Spleen (tissue), 13 donors: ENCODE measurements around the gene MBD3L2B. TPM values are rescaled to one million over a fixed set of nuclear protein-coding genes. Genes with fewer than 3 reads are reported as not detected.
A peak's percentile ranks its signal among the peaks of the same experiment; 100 is the strongest.
"Not testable (repeated sequence)": the region's sequence is repeated elsewhere in the genome, so short reads cannot be mapped to it uniquely, and the experiment has no call there.

ENCODE experiments used
- DNase-seq: peaks from one replicate; pipeline ENCODE4 v3.0.0-alpha.2; 2020
- H3K27ac ChIP-seq, 8 donors: fragments of 200-600 bp; sonication (generic) in 7 of 8; 1 replicate in 4 of 8; 2 replicates in 4 of 8; pipeline versions ENCODE4 v1.5.0 to v1.8.0; 2016 to 2021; ENCODE audit warnings: inconsistent platforms in 4 of 8, mild to moderate bottlenecking in 4 of 8, moderate library complexity in 1 of 8
- H3K27me3 ChIP-seq, 7 donors: fragments of 200-600 bp; sonication (generic) in 6 of 7; replicated peaks in 1 of 7; 1 replicate in 4 of 7; 2 replicates in 3 of 7; pipeline versions ENCODE4 v1.5.0 to v1.8.0; 2016 to 2021; ENCODE audit warnings: inconsistent platforms in 3 of 7, mild to moderate bottlenecking in 1 of 7
- H3K36me3 ChIP-seq, 6 donors: fragments of 200-600 bp; sonication (generic) in 5 of 6; 1 replicate in 4 of 6; 2 replicates in 2 of 6; pipeline versions ENCODE4 v1.5.0 to v1.8.0; 2016 to 2021; ENCODE audit warnings: inconsistent platforms in 2 of 6
- H3K4me1 ChIP-seq, 6 donors: fragments of 200-600 bp; sonication (generic) in 5 of 6; 1 replicate in 3 of 6; 2 replicates in 3 of 6; pipeline versions ENCODE4 v1.5.0 to v1.8.0; 2016 to 2021; ENCODE audit warnings: inconsistent platforms in 3 of 6
- H3K4me3 ChIP-seq, 8 donors: fragments of 200-600 bp; sonication (generic) in 7 of 8; 1 replicate in 4 of 8; 2 replicates in 4 of 8; pipeline versions ENCODE4 v1.5.0 to v1.8.0; 2016 to 2021; ENCODE audit warnings: inconsistent platforms in 4 of 8, mild to moderate bottlenecking in 4 of 8, moderate library complexity in 2 of 8
- H3K9me3 ChIP-seq, 8 donors: fragments of 200-600 bp; sonication (generic) in 7 of 8; 1 replicate in 4 of 8; 2 replicates in 4 of 8; pipeline versions ENCODE4 v1.5.0 to v1.8.0; 2016 to 2021; ENCODE audit warnings: inconsistent platforms in 4 of 8
- CTCF ChIP-seq, 11 experiments: fragments of 200-600 bp in 7 of 11; fragments of 450-650 bp in 4 of 11; sonication (generic) in 4 of 11; IDR thresholded peaks in 8 of 11; conservative IDR thresholded peaks in 3 of 11; 1 replicate in 7 of 11; 2 replicates in 4 of 11; pipeline versions ENCODE4 v1.4.0 to v1.8.0; 2016 to 2021; ENCODE audit warnings: antibody characterized with exemption in 11 of 11, inconsistent platforms in 4 of 11, mild to moderate bottlenecking in 1 of 11
- POLR2A ChIP-seq, 3 donors: fragments of 450-650 bp; IDR thresholded peaks; one replicate each; pipeline ENCODE4 v1.5.1; 2017; ENCODE audit warnings: antibody characterized with exemption in 3 of 3, mild to moderate bottlenecking in 1 of 3
- POLR2AphosphoS5 ChIP-seq, 3 donors: sonication (generic); formaldehyde crosslinking; IDR thresholded peaks; one replicate each; pipeline ENCODE4 v1.5.1; 2017; ENCODE audit warnings: antibody characterized with exemption in 3 of 3
- WGBS, 5 donors: extraction: QIAGEN DNeasy Blood & Tissue Kit in 3 of 5; methylation state at CpG; one replicate each; pipeline versions ENCODE4 v1.1.5 to v1.1.7; 2013 to 2018; 5-methylcytosine and 5-hydroxymethylcytosine counted together
- intact Hi-C: fragments of 100-400 bp; cut with DNase I; formaldehyde crosslinking; loops from one replicate; pipeline ENCODE4 v1.15.0; 2023; ENCODE audit warnings: low total_unique reads
- long read RNA-seq, 2 donors: transcript quantifications; one replicate each; lab custom pipeline, GENCODE V29; 2026
- polyA plus RNA-seq, 3 donors: library from polyadenylated mRNA; stranded (reverse); fragments of 200-250 nt; gene quantifications; one replicate each; pipeline ENCODE4 v1.2.1, GENCODE V29; 2013
- total RNA-seq, 7 donors: library from RNA; depleted of rRNA in 3 of 7; stranded (reverse); fragments of >200 nt in 3 of 7; fragmentation: NEBNext Ultra II Directional in 4 of 7; extraction: Animal tissue kit (Norgen Biotek cat#: 25700) in 4 of 7; gene quantifications; one replicate each; pipeline versions ENCODE4 v1.1.0 to v1.2.1, GENCODE V29; 2016 to 2021
- donor health status: healthy with polysubstance abuse.
- donor health status: DM: no; HTN: no; CAD: no; lungs with moderate emphysema.
- donor health status: DM: no; HTN: no; CAD: no.
- donor health status: Bipolar disorder and iron deficiency.
- donor health status: healthy.
- donor health status: DM: no; HTN: no; CAD: no.
- donor health status: DM: yes; HTN: yes; CAD: no.

Gene MBD3L2B
- total RNA-seq (not detected), polyA plus RNA-seq (not detected)
- long read RNA-seq, donor 1, result 0 reads
- long read RNA-seq, donor 2, result 0 reads

DNA sequence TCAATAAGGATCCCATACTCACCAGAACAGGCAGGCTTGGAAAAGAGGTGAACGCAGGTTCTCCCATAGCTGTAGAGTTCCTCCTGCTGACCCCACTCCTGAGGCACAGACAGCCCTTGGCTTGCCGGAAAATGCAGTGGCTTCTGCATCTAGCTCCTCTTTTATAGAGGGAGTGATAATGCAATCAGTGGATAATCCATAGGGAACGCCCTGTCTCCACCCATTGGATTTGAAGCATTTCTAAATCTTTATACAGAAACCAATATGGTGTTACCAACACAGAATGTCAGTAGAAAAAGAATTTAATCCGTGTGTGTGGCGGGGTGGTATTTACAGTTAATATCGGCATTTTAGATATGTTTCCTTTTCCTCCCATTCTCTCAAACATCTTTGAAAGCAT is at the start of gene MBD3L2B:
Gene MBD3L2B, minus strand, starts transcription at position 101 of the 400 bp plus-strand sequence. Its CDS starts 34 bp downstream, at position 67.
- WGBS, 5 donors, result no CpG with 5 or more reads among the region's 6 CpGs
- DNase-seq, intact Hi-C loops: not testable (repeated sequence)

GRCh38 chr19:7069904-7070226 is 48.6 kb upstream of the MBD3L2B start:
- Histone ChIP-seq H3K9me3 (peaks cover 0 to 7% (median under 1%) of the 10 kb centered on the region in 8 donors), H3K27me3 (no peaks in the 10 kb centered on the region), H3K27ac (peak overlapping the region; percentile 89 to 97 (median 92)), H3K36me3 (peaks cover 0 to 45% (median 40%) of the 10 kb centered on the region in 6 donors), H3K4me1 (peaks cover 6 to 24% (median 16%) of the 10 kb centered on the region in 6 donors), H3K4me3 (peak overlapping the region; percentile 85 to 100 (median 98))
- no peak for DNase-seq
- TF ChIP-seq POLR2AphosphoS5 (IDR thresholded peaks at IDR 0.05), result no peak
- TF ChIP-seq CTCF (IDR thresholded peaks at IDR 0.05 in 8 of 11, conservative IDR thresholded peaks at IDR 0.05 in 3 of 11), result peak in 1 of 11 experiments; percentile 0
- TF ChIP-seq POLR2A (IDR thresholded peaks at IDR 0.05), result no peak
- intact Hi-C loops, result no loop called here
- WGBS, 5 donors, result 0 to 2% (median 1%) methylated on average over 8 to 12 of the region's 12 CpGs

More for the DNA sequence above, at the start of gene MBD3L2B:
- not testable (repeated sequence) for H3K27me3 ChIP-seq, H3K4me3 ChIP-seq, H3K27ac ChIP-seq, H3K36me3 ChIP-seq, H3K9me3 ChIP-seq, H3K4me1 ChIP-seq

DNA sequence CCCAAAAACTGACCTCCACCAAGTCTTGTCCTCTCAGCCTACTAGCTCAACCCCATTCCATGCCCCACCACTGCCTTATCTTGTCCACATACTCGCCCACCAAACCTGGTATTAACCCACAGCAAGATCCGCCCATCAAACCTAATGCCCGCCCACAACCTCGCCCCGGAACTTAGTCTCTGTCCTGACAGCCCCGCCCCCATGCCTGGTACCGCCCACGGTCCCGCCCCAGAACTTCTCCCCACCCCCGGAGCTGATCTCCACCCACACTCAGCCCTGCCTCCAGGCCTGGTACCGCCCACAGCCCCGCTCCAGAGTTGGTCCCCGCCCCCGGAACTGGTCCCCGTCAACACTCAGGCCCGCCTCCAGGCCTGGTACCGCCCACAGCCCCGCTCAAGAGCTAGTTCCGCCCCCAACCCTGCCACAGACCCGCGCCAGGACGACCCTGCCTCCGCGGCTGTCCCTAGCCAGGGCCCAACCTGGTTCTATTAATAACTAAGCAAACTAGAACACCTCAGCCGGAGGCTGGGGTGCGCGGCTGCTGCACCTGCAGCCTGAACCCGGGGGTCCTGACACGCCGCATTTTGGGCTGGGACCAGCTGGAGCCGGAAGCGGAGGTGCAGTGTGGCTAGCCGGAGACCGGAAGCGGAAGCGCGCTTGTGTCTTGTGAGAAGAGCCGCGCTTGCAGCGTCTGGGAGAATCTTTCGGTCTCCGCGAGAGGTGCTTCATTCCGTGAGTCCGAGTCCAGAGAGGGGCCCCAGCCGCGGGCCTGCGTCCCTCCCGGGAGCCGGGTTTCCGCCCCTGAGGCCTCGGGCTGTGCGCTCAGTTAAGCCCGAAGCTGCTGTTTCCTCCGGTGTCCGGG is 48.0 kb upstream of the MBD3L2B start, which contains the start of gene ZNF557:
Gene ZNF557, plus strand, starts transcription at position 662 of the 862 bp plus-strand sequence. CDS start 5,372 bp downstream, outside the sequence.
- peak within 1 kb of the TSS; percentile 89 to 97 (median 92) for H3K27ac ChIP-seq
- peak within 1 kb of the TSS; percentile 85 to 100 (median 98) for H3K4me3 ChIP-seq
- H3K36me3 ChIP-seq, result peaks cover 0 to 39% (median 35%) of the 10 kb centered on the region in 6 donors

GRCh38 chr19:7068599-7068998 is 47.4 kb upstream of the MBD3L2B start:
- DNase-seq, result no peak
- TF ChIP-seq CTCF (IDR thresholded peaks at IDR 0.05 in 8 of 11, conservative IDR thresholded peaks at IDR 0.05 in 3 of 11) (no peak), POLR2AphosphoS5 (IDR thresholded peaks at IDR 0.05) (no peak), POLR2A (IDR thresholded peaks at IDR 0.05) (no peak)
- Histone ChIP-seq H3K9me3 (peaks cover 0 to 6% (median 0%) of the 10 kb centered on the region in 8 donors), H3K36me3 (peaks cover 0 to 32% (median 28%) of the 10 kb centered on the region in 6 donors), H3K4me1 (peaks cover 6 to 24% (median 16%) of the 10 kb centered on the region in 6 donors), H3K4me3 (peak overlapping the region in 2 of 8 donors; percentile 97 to 98), H3K27ac (peak overlapping the region in 5 of 8 donors; percentile 23 to 97 (median 94)), H3K27me3 (no peaks in the 10 kb centered on the region)
- intact Hi-C loops, result no loop called here
- 83 to 92% (median 84%) methylated on average over 6 of the region's 6 CpGs for WGBS, 5 donors

More for the DNA sequence above, 48.0 kb upstream of the MBD3L2B start, which contains the start of gene ZNF557:
- intact Hi-C loops, result no loop called here
- peak; percentile 100 for DNase-seq
- Histone ChIP-seq H3K9me3 (peaks cover 0 to 6% (median 0%) of the 10 kb centered on the region in 8 donors), H3K4me1 (peaks cover 6 to 24% (median 16%) of the 10 kb centered on the region in 6 donors), H3K27me3 (no peaks in the 10 kb centered on the region)
- peak in 1 of 11 experiments; percentile 15 for TF ChIP-seq CTCF (IDR thresholded peaks at IDR 0.05 in 8 of 11, conservative IDR thresholded peaks at IDR 0.05 in 3 of 11)
- TF ChIP-seq POLR2A (IDR thresholded peaks at IDR 0.05), result peak in 1 of 3 donors; percentile 45
- peak; percentile 87 to 93 (median 89) for TF ChIP-seq POLR2AphosphoS5 (IDR thresholded peaks at IDR 0.05)
- WGBS, 5 donors, result 1% methylated on average over 40 to 56 of the region's 56 CpGs
